H9 (cell line): ENCODE measurements around the gene DDX46. TPM values are rescaled to one million over a fixed set of nuclear protein-coding genes. Genes with fewer than 3 reads are reported as not detected.

Source experiments
- DNase-seq: peaks from one replicate; pipeline ENCODE4 v3.0.0-alpha.2; 2017
- H2AFZ ChIP-seq: one replicate; pipeline ENCODE4 v1.6.1; 2013; ENCODE audit warnings: mild to moderate bottlenecking, low read length, control low read depth, moderate library complexity
- H2AK5ac ChIP-seq: 2 replicates; pipeline ENCODE4 v1.6.1; 2013; ENCODE audit warnings: low read length, control low read depth, mixed read lengths; ENCODE audit not compliant: insufficient read length
- H2BK120ac ChIP-seq: one replicate; pipeline ENCODE4 v1.6.1; 2013; ENCODE audit warnings: low read depth, mild to moderate bottlenecking, low read length, control low read depth, inconsistent platforms; ENCODE audit not compliant: poor library complexity, severe bottlenecking
- H2BK12ac ChIP-seq: 2 replicates; pipeline ENCODE4 v1.6.1; 2013; ENCODE audit warnings: low read length, control low read depth, mixed read lengths, low read depth; ENCODE audit not compliant: insufficient read length
- H2BK15ac ChIP-seq: 2 replicates; pipeline ENCODE4 v1.6.1; 2013; ENCODE audit warnings: low read depth, low read length, control low read depth
- H2BK20ac ChIP-seq: one replicate; pipeline ENCODE4 v1.6.1; 2013; ENCODE audit warnings: low read depth, mild to moderate bottlenecking, low read length, control low read depth, inconsistent platforms; ENCODE audit not compliant: poor library complexity, severe bottlenecking
- H2BK5ac ChIP-seq: 2 replicates; pipeline ENCODE4 v1.6.1; 2013; ENCODE audit warnings: low read length, control low read depth, mixed read lengths; ENCODE audit not compliant: insufficient read length
- H3K14ac ChIP-seq: 2 replicates; pipeline ENCODE4 v1.6.1; 2013; ENCODE audit warnings: low read length, control low read depth; ENCODE audit not compliant: insufficient read depth
- H3K18ac ChIP-seq: 2 replicates; pipeline ENCODE4 v1.6.1; 2013; ENCODE audit warnings: low read depth, mild to moderate bottlenecking, mixed read lengths, low read length, control low read depth; ENCODE audit not compliant: insufficient read length
- H3K23ac ChIP-seq: 2 replicates; pipeline ENCODE4 v1.6.1; 2013; ENCODE audit warnings: low read length, control low read depth, mixed read lengths, low read depth; ENCODE audit not compliant: insufficient read length
- H3K23me2 ChIP-seq: 2 replicates; pipeline ENCODE4 v1.6.1; 2013; ENCODE audit warnings: low read depth, mild to moderate bottlenecking, mixed read lengths, low read length, control low read depth; ENCODE audit not compliant: insufficient read length, poor library complexity, severe bottlenecking
- H3K27ac ChIP-seq: 2 replicates; pipeline ENCODE4 v1.5.1; 2013; ENCODE audit warnings: low read length, control low read depth, mixed read lengths, low read depth; ENCODE audit not compliant: insufficient read length
- H3K27me3 ChIP-seq: 2 replicates; pipeline ENCODE4 v1.6.1; 2013; ENCODE audit warnings: low read length, control low read depth, inconsistent platforms; ENCODE audit not compliant: insufficient read depth
- H3K4ac ChIP-seq: 2 replicates; pipeline ENCODE4 v1.6.1; 2013; ENCODE audit warnings: low read depth, mild to moderate bottlenecking, control low read depth, inconsistent platforms, low read length, moderate library complexity
- H3K4me1 ChIP-seq: 2 replicates; pipeline ENCODE4 v1.6.1; 2013; ENCODE audit warnings: low read length, control low read depth, inconsistent platforms; ENCODE audit not compliant: insufficient read depth
- H3K4me2 ChIP-seq: 2 replicates; pipeline ENCODE4 v1.6.1; 2013; ENCODE audit warnings: low read length, control low read depth, mixed read lengths; ENCODE audit not compliant: insufficient read length, insufficient read depth
- H3K56ac ChIP-seq: 2 replicates; pipeline ENCODE4 v1.6.1; 2013; ENCODE audit warnings: low read depth, mild to moderate bottlenecking, mixed read lengths, low read length, control low read depth; ENCODE audit not compliant: insufficient read length
- H3K79me1 ChIP-seq: 2 replicates; pipeline ENCODE4 v1.6.1; 2013; ENCODE audit warnings: low read depth, mild to moderate bottlenecking, moderate library complexity, low read length, control low read depth, inconsistent platforms; ENCODE audit not compliant: insufficient read depth, poor library complexity, severe bottlenecking
- H3K79me2 ChIP-seq: 2 replicates; pipeline ENCODE4 v1.6.1; 2013; ENCODE audit warnings: low read length, control low read depth, inconsistent platforms; ENCODE audit not compliant: insufficient read depth
- H3K9ac ChIP-seq: 2 replicates; pipeline ENCODE4 v1.6.1; 2013; ENCODE audit warnings: low read length, control low read depth, mixed read lengths; ENCODE audit not compliant: insufficient read length; ENCODE audit errors: extremely low read depth
- H3K9me3 ChIP-seq: one replicate; pipeline ENCODE4 v1.6.1; 2013; ENCODE audit warnings: low read depth, low read length, inconsistent platforms; ENCODE audit not compliant: control insufficient read depth
- H3T11ph ChIP-seq: one replicate; pipeline ENCODE4 v1.6.1; 2013; ENCODE audit warnings: mild to moderate bottlenecking, low read length, control low read depth, inconsistent platforms
- H4K20me1 ChIP-seq: one replicate; pipeline ENCODE4 v1.6.1; 2013; ENCODE audit not compliant: control insufficient read depth, insufficient read length, insufficient read depth
- H4K5ac ChIP-seq: 2 replicates; pipeline ENCODE4 v1.6.1; 2013; ENCODE audit warnings: low read depth, mild to moderate bottlenecking, mixed read lengths, low read length, control low read depth; ENCODE audit not compliant: insufficient read length
- H4K8ac ChIP-seq: replicated peaks from 2 replicates; pipeline ENCODE4 v1.6.1; 2013; ENCODE audit warnings: low read length, control low read depth, mixed read lengths, low read depth; ENCODE audit not compliant: insufficient read length
- H4K91ac ChIP-seq: 2 replicates; pipeline ENCODE4 v1.6.1; 2013; ENCODE audit warnings: low read depth, mild to moderate bottlenecking, moderate library complexity, mixed read lengths, low read length, control low read depth; ENCODE audit not compliant: insufficient read length
- H3K27ac Mint-ChIP-seq, 3 experiments: 2 replicates in 2 of 3; 3 replicates in 1 of 3; pipeline ENCODE4 v1.8.0; 2020 to 2021; ENCODE audit warnings: mixed read lengths in 3 of 3, mild to moderate bottlenecking in 1 of 3, moderate library complexity in 1 of 3
- H3K27me3 Mint-ChIP-seq: 2 replicates; pipeline ENCODE4 v1.8.0; 2021; ENCODE audit warnings: low read depth, mild to moderate bottlenecking, moderate library complexity, mixed read lengths
- H3K36me3 Mint-ChIP-seq, 3 experiments: 2 replicates in 2 of 3; 3 replicates in 1 of 3; pipeline ENCODE4 v1.8.0; 2020 to 2021; ENCODE audit warnings: low read depth in 3 of 3, mixed read lengths in 3 of 3; ENCODE audit not compliant: insufficient read depth in 1 of 3
- H3K4me1 Mint-ChIP-seq, 2 experiments: 2 replicates each; pipeline ENCODE4 v1.8.0; 2020; ENCODE audit warnings: mixed read lengths in 2 of 2
- H3K4me3 Mint-ChIP-seq, 2 experiments: 2 replicates in 1 of 2; 3 replicates in 1 of 2; pipeline ENCODE4 v1.8.0; 2020 to 2021; ENCODE audit warnings: mild to moderate bottlenecking in 2 of 2, mixed read lengths in 2 of 2, moderate library complexity in 1 of 2
- H3K9me3 Mint-ChIP-seq, 2 experiments: 2 replicates in 1 of 2; 3 replicates in 1 of 2; pipeline ENCODE4 v1.8.0; 2020; ENCODE audit warnings: mild to moderate bottlenecking in 2 of 2, mixed read lengths in 2 of 2, moderate library complexity in 1 of 2
- CTCF ChIP-seq: fragments of 200-600 bp; sonication (generic); conservative IDR thresholded peaks from 3 replicates; pipeline ENCODE4 v1.8.0; 2021; ENCODE audit warnings: antibody characterized with exemption, mild to moderate bottlenecking
- WGBS: extraction: QIAGEN DNeasy Blood & Tissue Kit; methylation state at CpG from one replicate; pipeline ENCODE4 v1.1.7; 2013; ENCODE audit warnings: missing lambda C conversion rate, low lambda C conversion rate, mixed read lengths; ENCODE audit not compliant: insufficient read length; ENCODE audit errors: extremely low coverage; 5-methylcytosine and 5-hydroxymethylcytosine counted together
- total RNA-seq: library from RNA; stranded (reverse); gene quantifications from 2 replicates; pipeline ENCODE4 v1.2.1, GENCODE V29; 2021

The DDX46 gene
- total RNA-seq, 1 experiment from 2014 or later = 90.3 TPM

DNA sequence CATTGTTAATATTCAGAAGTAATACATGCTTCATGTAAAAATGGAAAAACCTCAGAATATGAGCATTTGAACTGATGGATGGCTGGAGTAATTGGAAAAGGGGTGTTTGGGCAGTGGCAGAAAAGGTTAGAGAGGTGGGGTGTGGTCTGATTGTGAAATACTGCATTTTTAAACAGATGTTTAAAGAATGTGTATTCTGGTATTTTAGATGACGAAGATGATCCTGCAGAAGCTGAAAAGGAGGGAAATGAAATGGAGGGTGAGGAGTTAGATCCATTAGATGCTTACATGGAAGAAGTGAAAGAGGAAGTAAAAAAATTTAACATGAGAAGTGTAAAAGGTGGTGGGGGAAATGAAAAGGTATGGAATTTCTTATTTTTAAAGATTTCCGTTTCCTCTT is 18.8 kb downstream of the DDX46 start:
- Histone ChIP-seq H2BK20ac (no peak overlapping the region), H4K20me1 (no peaks in the 10 kb centered on the region)
- TF ChIP-seq CTCF = no peak

More for the DNA sequence above, 18.8 kb downstream of the DDX46 start:
- H2AK5ac ChIP-seq = no peak overlapping the region
- H3K18ac ChIP-seq = no peak overlapping the region
- no peak for DNase-seq
- no peaks in the 10 kb centered on the region for H3K79me2 ChIP-seq
- no peaks in the 10 kb centered on the region for H3K27me3 ChIP-seq
- no peak overlapping the region for H4K5ac ChIP-seq
- H3K23ac ChIP-seq = no peak overlapping the region
- H3T11ph ChIP-seq = no peak overlapping the region
- no peak overlapping the region for H2BK12ac ChIP-seq
- H3K14ac ChIP-seq = no peak overlapping the region
- Mint-ChIP-seq H3K4me1 (no peaks in the 10 kb centered on the region), H3K9me3 (no peaks in the 10 kb centered on the region), H3K27ac (peak overlapping the region in 1 of 3 experiments; percentile 14; a peak in 1 of 7 replicates), H3K27me3 (no peaks in the 10 kb centered on the region), H3K4me3 (no peak overlapping the region), H3K36me3 (peaks cover 56 to 84% (median 76%) of the 10 kb centered on the region in 3 experiments)
- no peak overlapping the region for H2BK15ac ChIP-seq
- H3K23me2 ChIP-seq = no peaks in the 10 kb centered on the region
- H3K27ac ChIP-seq = no peak overlapping the region
- no peak overlapping the region for H3K4ac ChIP-seq
- H4K91ac ChIP-seq = no peak overlapping the region
- H3K56ac ChIP-seq = no peak overlapping the region
- no peaks in the 10 kb centered on the region for H3K4me1 ChIP-seq
- peaks cover 3% of the 10 kb centered on the region for H3K79me1 ChIP-seq
- H4K8ac ChIP-seq = no peak overlapping the region
- no peak overlapping the region for H2BK5ac ChIP-seq
- no CpG with 5 or more reads among the region's 2 CpGs for WGBS
- no peak overlapping the region for H2AFZ ChIP-seq
- no peak overlapping the region for H3K4me2 ChIP-seq
- H3K9ac ChIP-seq = no peak overlapping the region
- H2BK120ac ChIP-seq = no peak overlapping the region
- H3K9me3 ChIP-seq = no peaks in the 10 kb centered on the region
